K562 (cell line): ENCODE data around the gene SYT13. TPM values are rescaled to one million over a fixed set of nuclear protein-coding genes. Genes with fewer than 3 reads are reported as not detected.

Experiments used
- ATAC-seq: fragments of 200-7000 bp; cut with Tn5 transposase; 3 replicates; pipeline ENCODE4 v1.9.1; 2020; ENCODE audit warnings: moderate library complexity
- BruUV-seq: library from RNA; stranded (reverse); fragments of 400-500 nt; replicated peaks from 2 replicates; lab custom pipeline; 2021; lab: Mats Ljungman, UMichigan
- CTCF ChIA-PET: fragments of 300-600 bp; formaldehyde crosslinking; extraction: SDS; loops from one replicate; lab custom pipeline; 2021; ENCODE audit warnings: low intra/inter-chr PET ratio; lab: Yijun Ruan, JAX
- POLR2A ChIA-PET: fragments of 300-600, 350-650 bp; sonication (Branson Sonifier 250); formaldehyde crosslinking; extraction: SDS; loops from one replicate; lab custom pipeline; 2021; ENCODE audit warnings: antibody characterized with exemption, inconsistent platforms; lab: Yijun Ruan, JAX
- DNase-seq, 4 experiments: peaks; one replicate each; pipeline versions ENCODE4 v3.0.0 to v3.0.0-alpha.2; 2011 to 2018; ENCODE audit warnings: low spot score in 3 of 4, mixed read lengths in 3 of 4; ENCODE audit errors: extremely low read depth in 1 of 4
- FAIRE-seq: peaks from 2 replicates; lab custom pipeline; 2011; peaks lifted over from hg19 to GRCh38; lab: Jason Lieb, UNC
- H2AFZ ChIP-seq: 2 replicates; pipeline ENCODE4 v1.6.0; 2011; ENCODE audit warnings: low read depth, low read length, control low read depth, inconsistent platforms
- H3K27ac ChIP-seq: fragments of 200-600 bp; 3 replicates; pipeline ENCODE4 v1.8.0; 2011; ENCODE audit warnings: low read depth, mild to moderate bottlenecking, control low read depth, inconsistent platforms, low read length, moderate library complexity, mixed read lengths; ENCODE audit errors: extremely low read depth
- H3K27me3 ChIP-seq, 2 experiments: fragments of 300-600 bp in 1 of 2; 2 replicates in 1 of 2; 3 replicates in 1 of 2; pipeline versions ENCODE4 v1.6.0 to v1.8.0; 2011; ENCODE audit warnings: inconsistent platforms in 2 of 2, low read length in 2 of 2, mild to moderate bottlenecking in 1 of 2, mixed read lengths in 1 of 2, moderate library complexity in 1 of 2; ENCODE audit not compliant: control insufficient read depth in 2 of 2, insufficient read depth in 2 of 2
- H3K36me3 ChIP-seq: fragments of 300-600 bp; 3 replicates; pipeline ENCODE4 v1.8.0; 2011; ENCODE audit warnings: mild to moderate bottlenecking, low read length, inconsistent platforms; ENCODE audit not compliant: control insufficient read depth, insufficient read depth
- H3K4me1 ChIP-seq, 2 experiments: fragments of 200-600 bp in 1 of 2; replicated peaks in 1 of 2; 2 replicates in 1 of 2; 3 replicates in 1 of 2; pipeline versions ENCODE4 v1.5.1 to v1.8.0; 2011; ENCODE audit warnings: inconsistent platforms in 2 of 2, low read length in 2 of 2, mild to moderate bottlenecking in 1 of 2, mixed read lengths in 1 of 2, moderate library complexity in 1 of 2; ENCODE audit not compliant: control insufficient read depth in 2 of 2, insufficient read depth in 2 of 2
- H3K4me2 ChIP-seq: 2 replicates; pipeline ENCODE4 v1.6.1; 2011; ENCODE audit warnings: low read length, control low read depth, inconsistent platforms, mixed read lengths; ENCODE audit not compliant: insufficient read depth
- H3K4me3 ChIP-seq: fragments of 200-600 bp; sonication (generic), shearing (Covaris generic); 2 replicates; pipeline ENCODE4 v1.5.1; 2016; ENCODE audit warnings: control low read depth, inconsistent platforms
- H3K79me2 ChIP-seq: fragments of 200-600 bp; 3 replicates; pipeline ENCODE4 v1.8.0; 2011; ENCODE audit warnings: low read length, inconsistent platforms; ENCODE audit not compliant: control insufficient read depth, insufficient read depth
- H3K9ac ChIP-seq, 2 experiments: 2 replicates each; pipeline versions ENCODE4 v1.6.0 to v1.6.1; 2011; ENCODE audit warnings: low read depth in 2 of 2, low read length in 2 of 2, control low read depth in 1 of 2, inconsistent platforms in 1 of 2, mild to moderate bottlenecking in 1 of 2, mixed read lengths in 1 of 2; ENCODE audit not compliant: insufficient read depth in 1 of 2
- H3K9me1 ChIP-seq: one replicate; pipeline ENCODE4 v1.6.0; 2011; ENCODE audit warnings: inconsistent platforms, mild to moderate bottlenecking, low read length, moderate library complexity; ENCODE audit not compliant: control insufficient read depth, insufficient read depth
- H3K9me3 ChIP-seq: replicated peaks from 2 replicates; pipeline ENCODE4 v1.5.1; 2011; ENCODE audit warnings: low read depth, low read length, inconsistent platforms; ENCODE audit not compliant: control insufficient read depth, insufficient read depth
- H4K20me1 ChIP-seq: replicated peaks from 2 replicates; pipeline ENCODE4 v1.6.1; 2011; ENCODE audit warnings: low read length, inconsistent platforms, mixed read lengths; ENCODE audit not compliant: control insufficient read depth, insufficient read depth
- GABPB2 ChIP-seq: fragments of 250-450 bp; sonication (Bioruptor Pico); conservative IDR thresholded peaks from 2 replicates; pipeline ENCODE4 v1.5.1; 2021; ENCODE audit warnings: mild to moderate bottlenecking
- HEY1 ChIP-seq: fragments of 250-450 bp; sonication (Bioruptor Pico); IDR thresholded peaks from 2 replicates; pipeline ENCODE4 v1.5.0; 2020; ENCODE audit warnings: mild to moderate bottlenecking, moderate library complexity, borderline replicate concordance
- MEF2A ChIP-seq: IDR thresholded peaks from 2 replicates; pipeline ENCODE4 v1.6.1; 2011; ENCODE audit warnings: low read depth, mild to moderate bottlenecking, low read length, moderate library complexity; ENCODE audit not compliant: control insufficient read depth
- NFXL1 ChIP-seq: fragments of 450-650 bp; formaldehyde crosslinking; IDR thresholded peaks from 2 replicates; pipeline ENCODE4 v1.4.0; 2021; ENCODE audit warnings: mild to moderate bottlenecking
- NRF1 ChIP-seq, 2 experiments: fragments of 450-650 bp; IDR thresholded peaks in 1 of 2; conservative IDR thresholded peaks in 1 of 2; 2 replicates each; pipeline ENCODE4 v1.6.1; 2014; ENCODE audit warnings: mild to moderate bottlenecking in 2 of 2
- PRMT5 ChIP-seq: sonication (generic); formaldehyde crosslinking; IDR thresholded peaks from 2 replicates; pipeline ENCODE4 v1.5.0; 2020; ENCODE audit warnings: missing genetic modification reagents
- TEAD1 ChIP-seq, 2 experiments: fragments of 450-650 bp in 1 of 2; sonication (generic) in 1 of 2; formaldehyde crosslinking; IDR thresholded peaks; 2 replicates each; pipeline versions ENCODE4 v1.4.0 to v1.8.0; 2020 to 2022; ENCODE audit warnings: mild to moderate bottlenecking in 2 of 2, missing genetic modification reagents in 1 of 2
- THRAP3 ChIP-seq: fragments of 450-650 bp; IDR thresholded peaks from 2 replicates; pipeline ENCODE4 v1.6.1; 2016; ENCODE audit warnings: mild to moderate bottlenecking, inconsistent platforms, borderline replicate concordance
- ZNF134 ChIP-seq: fragments of 250-450 bp; sonication (Bioruptor Pico); conservative IDR thresholded peaks from 2 replicates; pipeline ENCODE4 v1.4.0; 2020
- WGBS: fragments of 100-300 bp; shearing (Covaris generic); methylation state at CpG from one replicate; pipeline ENCODE4 v1.1.6; 2016; ENCODE audit warnings: low coverage, mixed read lengths; ENCODE audit not compliant: insufficient coverage; ENCODE audit errors: missing lambda C conversion rate; 5-methylcytosine and 5-hydroxymethylcytosine counted together
- in situ Hi-C: fragments of 300-500 bp; cut with MboI; formaldehyde crosslinking; loops from 4 replicates; pipeline ENCODE4 v1.15.0; 2018; ENCODE audit warnings: inconsistent platforms, mixed read lengths
- intact Hi-C: fragments of 100-400 bp; cut with micrococcal nuclease; formaldehyde crosslinking; loops from 2 replicates; pipeline ENCODE4 v1.14.2; 2022
- polyA plus RNA-seq, 8 experiments: library from polyadenylated mRNA; depleted of rRNA in 4 of 8; stranded (reverse) in 5 of 8; unstranded in 3 of 8; fragments of >200 nt; fragmentation: Nextera tagmentation in 2 of 8; fragmentation: Illumina TruSeq in 1 of 8; extraction: Ambion mirVana in 2 of 8; extraction: Trizol in 1 of 8; gene quantifications; 2 replicates each; pipeline versions ENCODE4 v1.2.1 to v1.2.3, GENCODE V29; 2011 to 2014; ENCODE audit warnings: inconsistent platforms in 1 of 8, missing spikeins in 1 of 8
- total RNA-seq, 7 experiments: library from RNA; depleted of rRNA in 6 of 7; stranded (reverse); fragments of >200 nt in 6 of 7; fragmentation: Illumina TruSeq in 2 of 7; extraction: Trizol in 2 of 7; gene quantifications; 2 replicates each; pipeline versions ENCODE4 v1.2.1 to v1.2.3, GENCODE V29; 2011 to 2021; ENCODE audit warnings: low replicate concordance in 1 of 7
- TF ChIP-seq, protein P1 (sequence below): sonication (generic); formaldehyde crosslinking; IDR thresholded peaks from 2 replicates; pipeline ENCODE4 v1.8.0; 2022; ENCODE audit warnings: missing genetic modification reagents, mild to moderate bottlenecking, moderate library complexity, borderline replicate concordance
- TF ChIP-seq, protein P2 (sequence below): fragments of 450-650 bp; IDR thresholded peaks from 2 replicates; pipeline ENCODE4 v1.7.1; 2018; ENCODE audit warnings: mild to moderate bottlenecking, low read depth; ENCODE audit not compliant: partially characterized antibody
- TF ChIP-seq, protein P3 (sequence below): sonication (generic); formaldehyde crosslinking; IDR thresholded peaks from 2 replicates; pipeline ENCODE4 v1.8.0; 2023; ENCODE audit warnings: mild to moderate bottlenecking, missing genetic modification reagents
- TF ChIP-seq, protein P4 (sequence below): fragments of 250-450 bp; sonication (Bioruptor Pico); IDR thresholded peaks from 2 replicates; pipeline ENCODE4 v1.8.0; 2022; ENCODE audit warnings: inconsistent platforms
- TF ChIP-seq, protein P5 (sequence below), 2 experiments: fragments of 450-650 bp; IDR thresholded peaks; 2 replicates each; pipeline ENCODE4 v1.6.1; 2016

SYT13 gene
- total and polyA plus RNA-seq, 9 of the 15 experiments (the other 6 are each of a cell fraction or from before 2014, with no cell fraction given) = under 0.01 to 0.13 (median 0.08) TPM; not detected in 2

DNA sequence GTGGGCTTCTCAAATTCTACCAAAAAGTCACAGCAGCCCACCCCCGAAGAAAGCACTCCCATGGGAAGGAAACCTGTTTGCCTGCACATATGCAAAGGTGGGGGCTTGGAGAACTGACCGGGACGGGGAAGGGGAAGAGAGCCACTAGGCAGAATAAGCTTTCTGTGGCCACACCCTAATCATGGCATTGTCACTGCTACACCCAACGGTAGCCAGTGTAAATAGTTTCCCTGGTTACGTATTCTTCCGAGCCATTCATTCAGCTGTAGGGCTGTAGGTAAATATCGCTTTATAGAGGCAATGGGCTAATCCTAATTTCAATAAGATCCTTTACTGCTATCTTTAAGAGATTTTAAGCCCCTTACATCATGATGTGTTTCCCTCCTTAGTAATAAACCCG, 78.0 kb downstream of the SYT13 start:
- Histone ChIP-seq H3K27ac (no peak overlapping the region), H3K4me1 (peaks cover 0 to 6% of the 10 kb centered on the region in 2 experiments; a peak in 1 of 5 replicates), H3K4me3 (no peak overlapping the region), H2AFZ (no peak overlapping the region), H3K36me3 (no peaks in the 10 kb centered on the region), H3K9me1 (no peaks in the 10 kb centered on the region), H3K9ac (no peak overlapping the region), H3K27me3 (peaks cover 8 to 42% of the 10 kb centered on the region in 2 experiments; a peak in 4 of 5 replicates), H4K20me1 (peaks cover 20% of the 10 kb centered on the region), H3K4me2 (no peak overlapping the region), H3K9me3 (no peaks in the 10 kb centered on the region), H3K79me2 (no peaks in the 10 kb centered on the region)
- ChIA-PET POLR2A (no interaction called here), CTCF (interaction anchor here (0.6 kb wide), 1 partner anchor 114 kb away, joined by 3 read pairs; no protein-coding TSS in a partner anchor)
- no peak for DNase-seq
- no peak for ATAC-seq
- no peak for FAIRE-seq
- intact Hi-C loops = no loop called here
- in situ Hi-C loops = no loop called here
- no TSS peak for BruUV-seq
- WGBS = 21% methylated on average over 8 of the region's 8 CpGs
- TF ChIP-seq, protein P1, sequence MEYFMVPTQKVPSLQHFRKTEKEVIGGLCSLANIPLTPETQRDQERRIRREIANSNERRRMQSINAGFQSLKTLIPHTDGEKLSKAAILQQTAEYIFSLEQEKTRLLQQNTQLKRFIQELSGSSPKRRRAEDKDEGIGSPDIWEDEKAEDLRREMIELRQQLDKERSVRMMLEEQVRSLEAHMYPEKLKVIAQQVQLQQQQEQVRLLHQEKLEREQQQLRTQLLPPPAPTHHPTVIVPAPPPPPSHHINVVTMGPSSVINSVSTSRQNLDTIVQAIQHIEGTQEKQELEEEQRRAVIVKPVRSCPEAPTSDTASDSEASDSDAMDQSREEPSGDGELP (CRISPR knock-in tag) = no peak
- TF ChIP-seq, protein P2, sequence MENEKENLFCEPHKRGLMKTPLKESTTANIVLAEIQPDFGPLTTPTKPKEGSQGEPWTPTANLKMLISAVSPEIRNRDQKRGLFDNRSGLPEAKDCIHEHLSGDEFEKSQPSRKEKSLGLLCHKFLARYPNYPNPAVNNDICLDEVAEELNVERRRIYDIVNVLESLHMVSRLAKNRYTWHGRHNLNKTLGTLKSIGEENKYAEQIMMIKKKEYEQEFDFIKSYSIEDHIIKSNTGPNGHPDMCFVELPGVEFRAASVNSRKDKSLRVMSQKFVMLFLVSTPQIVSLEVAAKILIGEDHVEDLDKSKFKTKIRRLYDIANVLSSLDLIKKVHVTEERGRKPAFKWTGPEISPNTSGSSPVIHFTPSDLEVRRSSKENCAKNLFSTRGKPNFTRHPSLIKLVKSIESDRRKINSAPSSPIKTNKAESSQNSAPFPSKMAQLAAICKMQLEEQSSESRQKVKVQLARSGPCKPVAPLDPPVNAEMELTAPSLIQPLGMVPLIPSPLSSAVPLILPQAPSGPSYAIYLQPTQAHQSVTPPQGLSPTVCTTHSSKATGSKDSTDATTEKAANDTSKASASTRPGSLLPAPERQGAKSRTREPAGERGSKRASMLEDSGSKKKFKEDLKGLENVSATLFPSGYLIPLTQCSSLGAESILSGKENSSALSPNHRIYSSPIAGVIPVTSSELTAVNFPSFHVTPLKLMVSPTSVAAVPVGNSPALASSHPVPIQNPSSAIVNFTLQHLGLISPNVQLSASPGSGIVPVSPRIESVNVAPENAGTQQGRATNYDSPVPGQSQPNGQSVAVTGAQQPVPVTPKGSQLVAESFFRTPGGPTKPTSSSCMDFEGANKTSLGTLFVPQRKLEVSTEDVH = no peak
- TF ChIP-seq, protein P3, sequence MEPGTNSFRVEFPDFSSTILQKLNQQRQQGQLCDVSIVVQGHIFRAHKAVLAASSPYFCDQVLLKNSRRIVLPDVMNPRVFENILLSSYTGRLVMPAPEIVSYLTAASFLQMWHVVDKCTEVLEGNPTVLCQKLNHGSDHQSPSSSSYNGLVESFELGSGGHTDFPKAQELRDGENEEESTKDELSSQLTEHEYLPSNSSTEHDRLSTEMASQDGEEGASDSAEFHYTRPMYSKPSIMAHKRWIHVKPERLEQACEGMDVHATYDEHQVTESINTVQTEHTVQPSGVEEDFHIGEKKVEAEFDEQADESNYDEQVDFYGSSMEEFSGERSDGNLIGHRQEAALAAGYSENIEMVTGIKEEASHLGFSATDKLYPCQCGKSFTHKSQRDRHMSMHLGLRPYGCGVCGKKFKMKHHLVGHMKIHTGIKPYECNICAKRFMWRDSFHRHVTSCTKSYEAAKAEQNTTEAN (CRISPR knock-in tag) = no peak
- TF ChIP-seq GABPB2 (CRISPR knock-in tag) (no peak), ZNF134 (CRISPR knock-in tag) (no peak), MEF2A (no peak), NFXL1 (CRISPR knock-in tag) (no peak), HEY1 (CRISPR knock-in tag) (no peak), THRAP3 (no peak), TEAD1 (CRISPR knock-in tag; IDR thresholded peaks at IDR 0.05) (no peak), NRF1 (conservative IDR thresholded peaks at IDR 0.05 in 1 of 2, IDR thresholded peaks at IDR 0.05 in 1 of 2) (no peak), PRMT5 (CRISPR knock-in tag) (no peak)
- TF ChIP-seq, protein P4, sequence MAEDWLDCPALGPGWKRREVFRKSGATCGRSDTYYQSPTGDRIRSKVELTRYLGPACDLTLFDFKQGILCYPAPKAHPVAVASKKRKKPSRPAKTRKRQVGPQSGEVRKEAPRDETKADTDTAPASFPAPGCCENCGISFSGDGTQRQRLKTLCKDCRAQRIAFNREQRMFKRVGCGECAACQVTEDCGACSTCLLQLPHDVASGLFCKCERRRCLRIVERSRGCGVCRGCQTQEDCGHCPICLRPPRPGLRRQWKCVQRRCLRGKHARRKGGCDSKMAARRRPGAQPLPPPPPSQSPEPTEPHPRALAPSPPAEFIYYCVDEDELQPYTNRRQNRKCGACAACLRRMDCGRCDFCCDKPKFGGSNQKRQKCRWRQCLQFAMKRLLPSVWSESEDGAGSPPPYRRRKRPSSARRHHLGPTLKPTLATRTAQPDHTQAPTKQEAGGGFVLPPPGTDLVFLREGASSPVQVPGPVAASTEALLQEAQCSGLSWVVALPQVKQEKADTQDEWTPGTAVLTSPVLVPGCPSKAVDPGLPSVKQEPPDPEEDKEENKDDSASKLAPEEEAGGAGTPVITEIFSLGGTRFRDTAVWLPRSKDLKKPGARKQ (CRISPR knock-in tag) = no peak
- TF ChIP-seq, protein P5, sequence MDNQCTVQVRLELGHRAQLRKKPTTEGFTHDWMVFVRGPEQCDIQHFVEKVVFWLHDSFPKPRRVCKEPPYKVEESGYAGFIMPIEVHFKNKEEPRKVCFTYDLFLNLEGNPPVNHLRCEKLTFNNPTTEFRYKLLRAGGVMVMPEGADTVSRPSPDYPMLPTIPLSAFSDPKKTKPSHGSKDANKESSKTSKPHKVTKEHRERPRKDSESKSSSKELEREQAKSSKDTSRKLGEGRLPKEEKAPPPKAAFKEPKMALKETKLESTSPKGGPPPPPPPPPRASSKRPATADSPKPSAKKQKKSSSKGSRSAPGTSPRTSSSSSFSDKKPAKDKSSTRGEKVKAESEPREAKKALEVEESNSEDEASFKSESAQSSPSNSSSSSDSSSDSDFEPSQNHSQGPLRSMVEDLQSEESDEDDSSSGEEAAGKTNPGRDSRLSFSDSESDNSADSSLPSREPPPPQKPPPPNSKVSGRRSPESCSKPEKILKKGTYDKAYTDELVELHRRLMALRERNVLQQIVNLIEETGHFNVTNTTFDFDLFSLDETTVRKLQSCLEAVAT (IDR thresholded peaks at IDR 0.05) = no peak
